Spinal cord (tissue), 10 donors: ENCODE measurements around the gene PRRX1. TPM values are rescaled to one million over a fixed set of nuclear protein-coding genes. Genes with fewer than 3 reads are reported as not detected.

Experiments
- DNase-seq, 6 donors: peaks; one replicate each; pipeline versions ENCODE4 v3.0.0 to v3.0.0-alpha.2; 2013 to 2015; ENCODE audit warnings: low spot score in 6 of 6, low read depth in 4 of 6
- H3K27ac ChIP-seq: one replicate; pipeline ENCODE4 v1.5.1; 2013; ENCODE audit warnings: low read depth, low read length, control low read depth
- H3K27me3 ChIP-seq: one replicate; pipeline ENCODE4 v1.6.1; 2013; ENCODE audit warnings: low read length; ENCODE audit not compliant: control insufficient read depth, insufficient read depth
- H3K36me3 ChIP-seq: one replicate; pipeline ENCODE4 v1.6.1; 2013; ENCODE audit warnings: low read length; ENCODE audit not compliant: control insufficient read depth, insufficient read depth
- H3K4me1 ChIP-seq: one replicate; pipeline ENCODE4 v1.6.1; 2013; ENCODE audit warnings: low read length; ENCODE audit not compliant: control insufficient read depth, insufficient read depth
- H3K4me3 ChIP-seq: one replicate; pipeline ENCODE4 v1.5.1; 2013; ENCODE audit warnings: low read depth, low read length, control low read depth
- H3K9me3 ChIP-seq: one replicate; pipeline ENCODE4 v1.6.1; 2013; ENCODE audit warnings: low read length; ENCODE audit not compliant: control insufficient read depth, insufficient read depth
- WGBS: methylation state at CpG from one replicate; pipeline ENCODE4 v1.1.5; 2013; ENCODE audit warnings: missing lambda C conversion rate; ENCODE audit not compliant: insufficient coverage; 5-methylcytosine and 5-hydroxymethylcytosine counted together
- polyA plus RNA-seq, 2 donors: library from polyadenylated mRNA; unstranded; fragments of 120-200 nt; gene quantifications; one replicate each; pipeline ENCODE4 v1.2.1, GENCODE V29; 2013; ENCODE audit not compliant: insufficient read length in 2 of 2
- total RNA-seq, 2 donors: library from RNA; depleted of rRNA in 1 of 2; stranded (reverse); fragments of 120-200 nt in 1 of 2; fragments of >200 nt in 1 of 2; gene quantifications; one replicate each; pipeline versions ENCODE4 v1.2.3 to v1.2.4, GENCODE V29; 2013 to 2014
- donor health status: healthy.

PRRX1 gene
- total and polyA plus RNA-seq, 4 donors, result 4.5 to 73.7 (median 36.3) TPM

DNA sequence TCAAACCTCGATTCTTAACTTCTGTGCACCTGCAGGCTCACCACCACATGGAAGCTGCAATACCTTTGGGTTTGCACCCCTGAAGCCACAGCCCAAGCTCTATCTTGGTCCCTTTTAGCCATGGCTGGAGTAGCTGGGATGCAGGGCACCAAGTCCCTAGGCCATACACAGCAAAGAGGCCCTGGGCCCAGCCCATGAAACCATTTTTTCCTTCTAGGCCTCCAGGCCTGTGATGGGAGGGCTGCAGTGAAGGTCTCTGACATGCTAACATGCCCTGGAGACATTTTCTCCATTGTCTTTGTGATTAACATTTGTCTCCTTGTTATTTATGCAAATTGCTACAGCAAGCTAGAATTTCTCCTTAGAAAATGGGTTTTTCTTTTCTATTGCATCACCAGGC, 79.2 kb downstream of the PRRX1 start:
- H3K36me3 ChIP-seq, result no peaks in the 10 kb centered on the region
- no peaks in the 10 kb centered on the region for H3K27me3 ChIP-seq
- peaks cover 9% of the 10 kb centered on the region for H3K9me3 ChIP-seq
- DNase-seq, result no peak
- H3K4me3 ChIP-seq, result no peak overlapping the region
- H3K27ac ChIP-seq, result no peak overlapping the region
- WGBS, result 100% methylated on average over 1 of the region's 1 CpG
- no peaks in the 10 kb centered on the region for H3K4me1 ChIP-seq

DNA sequence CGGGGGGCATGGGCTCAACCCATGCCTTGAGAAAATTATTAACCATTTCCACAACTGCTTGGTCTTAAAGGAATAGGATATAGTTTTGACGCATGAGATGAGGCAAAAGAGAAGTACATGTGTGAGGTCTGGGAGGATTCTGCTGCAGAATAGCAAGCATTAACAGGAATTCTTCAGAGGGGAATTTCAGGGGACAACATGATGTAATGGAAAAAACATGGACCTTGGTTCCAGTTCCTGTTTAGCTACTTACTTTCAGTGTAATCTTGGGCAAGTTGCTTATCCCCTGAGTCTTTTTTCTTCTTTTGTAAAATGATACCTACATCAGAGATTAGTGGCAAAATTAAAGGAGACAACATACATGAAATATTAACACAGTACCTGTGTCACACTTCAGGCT, 85.6 kb downstream of the PRRX1 start:
- DNase-seq, result no peak
- Histone ChIP-seq H3K36me3 (no peaks in the 10 kb centered on the region), H3K27ac (no peak overlapping the region), H3K9me3 (peaks cover under 1% of the 10 kb centered on the region), H3K27me3 (no peaks in the 10 kb centered on the region), H3K4me3 (no peak overlapping the region), H3K4me1 (no peaks in the 10 kb centered on the region)
- WGBS, result no CpG with 5 or more reads among the region's 2 CpGs

GRCh38 chr1:170749959-170750358, 86.0 kb downstream of the PRRX1 start:
- Histone ChIP-seq H3K27ac (no peak overlapping the region), H3K36me3 (no peaks in the 10 kb centered on the region), H3K4me3 (no peak overlapping the region), H3K27me3 (no peaks in the 10 kb centered on the region), H3K4me1 (no peaks in the 10 kb centered on the region), H3K9me3 (no peaks in the 10 kb centered on the region)
- DNase-seq, result peak in 2 of 6 donors; percentile 4 to 5
- WGBS, result 40% methylated on average over 1 of the region's 2 CpGs

DNA sequence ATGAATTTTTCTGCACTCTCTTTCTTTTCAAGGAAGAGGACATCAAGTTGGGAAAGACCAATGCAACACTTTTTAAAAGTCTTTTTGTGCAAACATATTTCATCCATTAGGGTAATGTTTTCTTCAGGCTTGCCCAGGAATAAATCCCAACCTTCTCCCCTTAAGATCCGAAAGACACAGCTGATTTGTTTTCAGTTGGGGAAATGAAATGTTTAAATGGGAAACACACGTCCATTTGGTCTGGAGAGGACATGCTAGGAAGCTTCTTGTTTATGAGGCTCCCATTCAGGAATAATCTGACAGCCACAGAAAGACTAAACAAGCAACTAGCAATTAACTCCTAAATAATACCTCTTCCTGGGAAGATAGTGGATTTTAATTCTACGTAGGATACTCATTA, 91.9 kb downstream of the PRRX1 start:
- no peak overlapping the region for H3K4me3 ChIP-seq
- H3K4me1 ChIP-seq, result no peaks in the 10 kb centered on the region

GRCh38 chr1:170758992-170759391, 95.1 kb downstream of the PRRX1 start:
- Histone ChIP-seq H3K27me3 (no peaks in the 10 kb centered on the region), H3K27ac (no peak overlapping the region), H3K4me1 (no peaks in the 10 kb centered on the region), H3K36me3 (no peaks in the 10 kb centered on the region), H3K4me3 (no peak overlapping the region), H3K9me3 (no peaks in the 10 kb centered on the region)
- no peak for DNase-seq
- no CpG with 5 or more reads among the region's 2 CpGs for WGBS

More for the DNA sequence above, 91.9 kb downstream of the PRRX1 start:
- Histone ChIP-seq H3K36me3 (no peaks in the 10 kb centered on the region), H3K9me3 (no peaks in the 10 kb centered on the region), H3K27ac (no peak overlapping the region), H3K27me3 (no peaks in the 10 kb centered on the region)
- DNase-seq, result no peak
- WGBS, result no CpG with 5 or more reads among the region's 3 CpGs

DNA sequence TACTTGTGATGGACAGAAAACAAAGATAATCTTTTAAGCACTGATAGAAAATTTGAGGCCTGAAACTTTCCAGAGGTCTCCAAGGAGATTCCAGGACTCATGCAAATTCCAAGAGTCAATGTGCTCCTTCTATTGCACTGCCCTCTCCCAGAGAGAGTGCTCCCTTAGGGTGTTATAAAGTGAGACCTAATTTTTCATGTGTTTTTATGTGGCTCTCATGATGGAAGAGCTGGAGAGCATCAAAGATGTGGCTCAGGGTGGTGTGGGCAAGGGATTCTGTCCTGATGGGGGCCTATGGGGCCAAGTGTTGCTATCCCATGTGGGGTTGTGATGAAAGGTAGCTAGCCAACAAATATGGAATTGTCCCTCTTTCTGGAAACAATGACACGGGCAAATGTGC, 101.3 kb downstream of the PRRX1 start:
- Histone ChIP-seq H3K4me3 (no peak overlapping the region), H3K4me1 (no peaks in the 10 kb centered on the region), H3K36me3 (no peaks in the 10 kb centered on the region), H3K27me3 (no peaks in the 10 kb centered on the region), H3K27ac (no peak overlapping the region), H3K9me3 (no peaks in the 10 kb centered on the region)
- DNase-seq, result no peak
- no CpG with 5 or more reads among the region's 1 CpG for WGBS

- Histone ChIP-seq H3K4me3 (no peak overlapping the region), H3K9me3 (no peaks in the 10 kb centered on the region), H3K27ac (no peak overlapping the region), H3K36me3 (no peaks in the 10 kb centered on the region), H3K27me3 (no peaks in the 10 kb centered on the region), H3K4me1 (no peaks in the 10 kb centered on the region)
- DNase-seq, result peak in 3 of 6 donors; percentile 17 to 70 (median 48)
- no CpG with 5 or more reads among the region's 10 CpGs for WGBS
Observed at GRCh38 chr1:170765712-170766330, 101.9 kb downstream of the PRRX1 start.

GRCh38 chr1:170768929-170769328, 105.0 kb downstream of the PRRX1 start:
- Histone ChIP-seq H3K4me3 (no peak overlapping the region), H3K27ac (no peak overlapping the region), H3K4me1 (no peaks in the 10 kb centered on the region), H3K9me3 (no peaks in the 10 kb centered on the region), H3K36me3 (no peaks in the 10 kb centered on the region), H3K27me3 (no peaks in the 10 kb centered on the region)
- no CpG with 5 or more reads among the region's 1 CpG for WGBS
- DNase-seq, result no peak

DNA sequence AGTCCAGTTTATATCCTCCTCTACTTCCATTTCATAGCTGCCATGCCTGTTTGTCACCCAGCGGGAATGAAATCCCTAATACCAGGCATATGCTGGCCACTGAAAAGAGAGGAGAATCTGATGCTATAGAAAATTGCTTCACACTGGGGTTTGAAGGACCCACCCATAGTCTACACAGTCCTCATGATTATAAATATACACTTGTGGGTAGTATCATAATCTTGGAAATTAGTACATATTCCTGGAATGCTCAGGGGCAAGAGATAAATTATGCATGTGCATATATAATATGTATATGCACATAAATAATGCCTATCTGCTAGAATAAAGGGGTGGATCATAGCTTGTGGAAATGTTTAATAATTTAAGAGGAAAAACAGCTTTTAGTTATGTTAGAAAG, 105.8 kb downstream of the PRRX1 start:
- H3K36me3 ChIP-seq, result no peaks in the 10 kb centered on the region
- DNase-seq, result no peak
- H3K4me1 ChIP-seq, result no peaks in the 10 kb centered on the region
- no peak overlapping the region for H3K27ac ChIP-seq
- no CpG with 5 or more reads among the region's 1 CpG for WGBS
- H3K27me3 ChIP-seq, result no peaks in the 10 kb centered on the region
- H3K4me3 ChIP-seq, result no peak overlapping the region
- no peaks in the 10 kb centered on the region for H3K9me3 ChIP-seq

DNA sequence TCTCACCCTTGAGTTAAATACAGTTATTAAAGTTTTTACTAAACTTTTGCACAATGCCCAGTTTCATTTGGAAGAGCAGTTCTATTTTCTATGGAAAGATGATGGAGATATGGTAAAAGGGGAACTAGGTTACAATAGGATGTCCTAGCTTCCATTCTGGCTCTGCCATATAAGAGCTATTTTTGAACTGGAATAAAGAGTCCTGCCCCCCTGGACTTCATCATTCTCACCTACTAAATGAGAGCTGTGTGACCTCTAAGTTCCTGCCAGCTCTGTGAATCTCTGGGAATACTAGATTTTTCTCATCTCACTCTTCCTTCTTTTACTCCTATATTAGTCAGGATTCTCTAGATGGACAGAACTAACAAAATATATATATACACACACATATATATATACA, 106.3 kb downstream of the PRRX1 start:
- Histone ChIP-seq H3K4me3 (no peak overlapping the region), H3K9me3 (no peaks in the 10 kb centered on the region), H3K27me3 (no peaks in the 10 kb centered on the region), H3K36me3 (no peaks in the 10 kb centered on the region), H3K4me1 (no peaks in the 10 kb centered on the region), H3K27ac (no peak overlapping the region)
- no peak for DNase-seq
